ENCODE data around the gene RNF217.
"Not testable (repeated sequence)": the region's sequence is repeated elsewhere in the genome, so short reads cannot be mapped to it uniquely, and the experiment has no call there.

The RNF217 gene

DNA sequence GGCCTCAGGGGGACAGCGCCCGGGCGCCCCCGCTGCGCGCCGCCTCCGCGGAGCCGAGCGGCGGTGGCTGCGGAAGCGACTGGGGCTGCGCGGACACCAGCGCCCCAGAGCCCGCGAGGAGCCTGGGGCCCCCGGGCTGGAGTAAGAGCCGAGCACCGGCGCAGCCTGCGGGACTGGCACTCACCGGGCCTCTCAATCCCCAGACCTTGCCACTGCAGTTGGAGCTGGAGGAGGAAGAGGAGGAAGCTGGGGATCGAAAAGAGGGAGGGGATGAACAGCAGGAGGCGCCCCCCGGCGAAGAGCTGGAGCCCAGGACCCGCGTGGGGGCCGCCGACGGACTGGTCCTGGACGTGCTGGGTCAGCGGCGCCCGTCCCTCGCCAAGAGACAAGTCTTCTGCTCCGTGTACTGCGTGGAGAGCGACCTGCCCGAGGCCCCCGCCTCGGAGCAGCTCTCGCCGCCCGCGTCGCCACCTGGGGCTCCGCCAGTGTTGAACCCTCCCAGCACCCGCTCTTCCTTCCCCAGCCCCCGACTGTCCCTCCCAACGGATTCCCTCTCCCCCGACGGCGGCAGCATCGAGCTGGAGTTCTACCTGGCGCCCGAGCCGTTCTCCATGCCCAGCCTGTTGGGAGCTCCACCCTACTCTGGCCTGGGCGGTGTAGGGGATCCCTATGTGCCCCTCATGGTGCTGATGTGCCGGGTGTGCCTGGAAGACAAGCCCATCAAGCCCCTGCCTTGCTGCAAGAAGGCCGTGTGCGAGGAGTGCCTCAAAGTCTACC, 590 bp downstream of the RNF217 start:
- DNase-seq (ENCODE audit: low read depth): no peak

DNA sequence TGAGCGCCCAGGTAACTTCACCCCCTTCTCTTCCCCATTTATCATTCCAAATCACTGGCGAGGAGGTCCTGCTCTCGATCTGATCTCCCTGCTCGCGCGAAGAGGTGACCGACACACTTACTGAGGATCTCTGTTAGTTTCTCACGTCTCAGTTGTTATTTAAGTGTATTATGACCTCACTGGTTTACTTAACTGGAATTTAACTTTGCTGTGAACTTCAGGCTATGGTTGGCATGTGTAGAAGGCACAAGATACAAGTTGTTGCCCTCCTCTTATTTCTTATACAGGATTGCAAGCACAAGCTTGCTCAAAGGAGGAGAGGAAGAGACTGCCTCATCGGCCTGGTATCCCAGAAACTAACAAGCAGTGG, 1.2 kb downstream of the RNF217 start:
- no peak for DNase-seq (ENCODE audit: low read depth)

GRCh38 chr6:124963831-124964763, 1.9 kb downstream of the RNF217 start:
- DNase-seq (ENCODE audit: low read depth): no peak

DNA sequence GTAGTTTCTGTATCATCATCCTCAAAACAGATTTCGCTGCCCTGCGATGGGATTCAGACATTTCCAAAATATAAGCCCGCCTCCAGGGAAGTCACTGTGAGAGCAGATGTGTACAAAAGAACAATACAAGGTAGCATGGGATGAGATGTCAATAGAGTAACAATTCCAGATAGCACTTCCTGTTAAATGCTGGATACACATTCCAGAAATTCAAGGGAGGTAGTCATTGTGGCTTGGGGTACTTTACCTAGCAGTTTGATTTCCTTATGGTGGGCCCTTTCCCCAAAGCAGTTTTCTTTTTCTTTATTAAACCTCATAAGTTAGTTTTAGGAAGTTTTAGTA, 2.5 kb downstream of the RNF217 start:
- no peak for DNase-seq (ENCODE audit: low read depth)

GRCh38 chr6:124965424-124965850, 3.2 kb downstream of the RNF217 start:
- DNase-seq (ENCODE audit: low read depth): not testable (repeated sequence)

- DNase-seq (ENCODE audit: low read depth): no peak
Observed at GRCh38 chr6:124967444-124967843, 5.2 kb downstream of the RNF217 start.

DNA sequence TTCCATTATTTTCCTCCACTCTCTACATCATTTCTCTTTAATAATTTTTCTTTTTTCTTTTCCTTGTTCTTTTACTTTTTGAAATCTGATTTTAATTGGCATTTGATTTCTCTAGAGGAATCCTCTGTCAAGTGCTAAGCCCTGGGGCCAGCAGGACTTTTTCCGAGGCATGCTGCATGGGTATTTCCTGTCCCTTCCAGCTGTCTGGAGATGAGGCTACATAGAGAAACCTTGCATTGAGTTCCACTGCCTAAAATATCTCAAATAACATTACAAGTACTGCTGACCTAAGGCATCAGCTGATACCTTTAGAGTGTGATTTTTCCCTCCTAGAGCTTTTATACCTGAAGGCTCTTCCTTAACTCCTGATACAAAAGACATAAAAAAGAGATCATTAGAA, 6.2 kb downstream of the RNF217 start:
- DNase-seq (ENCODE audit: low read depth): no peak

DNA sequence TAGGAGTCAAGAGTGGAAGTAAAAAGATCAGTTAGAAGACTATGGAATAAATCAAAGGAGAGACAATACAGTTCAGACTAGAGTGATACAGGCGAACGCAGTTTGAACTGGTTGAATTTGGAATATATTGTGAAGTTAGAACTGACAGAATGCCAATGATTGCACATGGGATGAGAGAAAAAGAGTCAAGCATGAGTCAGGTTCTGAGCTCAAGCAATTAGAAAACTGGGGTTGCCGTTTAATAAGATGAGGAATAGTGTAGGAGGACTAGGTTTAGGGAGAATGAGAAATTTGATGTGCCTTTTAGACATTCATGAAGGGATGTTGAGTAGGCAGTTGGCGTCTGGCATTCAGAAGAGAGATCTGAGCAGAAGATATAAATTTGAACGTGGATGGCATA, 8.0 kb downstream of the RNF217 start:
- no peak for DNase-seq (ENCODE audit: low read depth)

- no peak for DNase-seq (ENCODE audit: low read depth)
Observed at GRCh38 chr6:124970763-124971162, 8.5 kb downstream of the RNF217 start.

- DNase-seq (ENCODE audit: low read depth): no peak
Observed at GRCh38 chr6:124973780-124974179, 11.5 kb downstream of the RNF217 start.

GRCh38 chr6:124974771-124975377, 12.6 kb downstream of the RNF217 start:
- DNase-seq (ENCODE audit: low read depth): no peak

GRCh38 chr6:124977067-124977908, 15.1 kb downstream of the RNF217 start:
- DNase-seq (ENCODE audit: low read depth): no peak

DNA sequence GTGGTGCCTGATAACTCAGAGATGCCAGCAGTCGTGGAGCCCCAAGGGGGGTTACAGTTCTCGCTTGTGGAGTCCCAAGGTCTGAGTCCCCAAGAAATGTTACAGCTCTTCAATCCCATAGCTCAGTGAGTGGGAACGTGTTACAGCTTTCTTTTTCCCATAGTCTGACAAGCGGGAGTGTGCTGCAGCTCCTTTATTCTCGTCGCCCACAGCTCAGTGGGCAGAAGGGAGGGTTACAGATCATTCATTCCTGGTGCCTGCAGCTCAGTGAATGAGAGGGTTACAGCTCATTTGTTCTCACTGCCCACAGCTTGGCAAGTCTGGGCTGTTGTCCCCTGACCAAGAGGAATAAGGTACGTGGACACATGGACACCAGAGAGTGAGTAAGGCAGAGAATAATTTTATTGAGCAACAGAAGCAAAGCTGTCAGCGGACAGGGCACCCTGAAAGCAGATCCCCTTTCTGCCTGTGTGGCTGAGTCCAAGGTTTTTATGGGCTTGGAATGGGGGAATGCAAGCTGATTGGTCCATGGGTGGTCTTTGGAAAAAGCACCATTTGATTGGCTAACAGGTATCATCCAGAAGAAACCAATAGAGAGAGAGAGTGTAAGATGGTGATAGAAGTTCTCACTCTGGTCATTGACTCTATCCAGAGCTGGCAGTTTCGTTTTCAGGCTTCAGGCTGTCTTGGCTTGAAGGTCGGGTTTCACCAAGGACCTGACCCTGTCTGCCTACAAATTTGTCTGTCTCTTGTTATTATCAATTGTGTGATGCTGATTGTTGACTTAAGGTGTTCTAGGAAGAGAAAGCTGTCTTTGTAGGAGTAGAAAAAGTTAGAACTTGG, 16.4 kb downstream of the RNF217 start:
- no peak for DNase-seq (ENCODE audit: low read depth)

GRCh38 chr6:124979294-124979678, 17.0 kb downstream of the RNF217 start:
- DNase-seq (ENCODE audit: low read depth): no peak

- DNase-seq (ENCODE audit: low read depth): no peak
Observed at GRCh38 chr6:124982669-124983068, 20.4 kb downstream of the RNF217 start.

DNA sequence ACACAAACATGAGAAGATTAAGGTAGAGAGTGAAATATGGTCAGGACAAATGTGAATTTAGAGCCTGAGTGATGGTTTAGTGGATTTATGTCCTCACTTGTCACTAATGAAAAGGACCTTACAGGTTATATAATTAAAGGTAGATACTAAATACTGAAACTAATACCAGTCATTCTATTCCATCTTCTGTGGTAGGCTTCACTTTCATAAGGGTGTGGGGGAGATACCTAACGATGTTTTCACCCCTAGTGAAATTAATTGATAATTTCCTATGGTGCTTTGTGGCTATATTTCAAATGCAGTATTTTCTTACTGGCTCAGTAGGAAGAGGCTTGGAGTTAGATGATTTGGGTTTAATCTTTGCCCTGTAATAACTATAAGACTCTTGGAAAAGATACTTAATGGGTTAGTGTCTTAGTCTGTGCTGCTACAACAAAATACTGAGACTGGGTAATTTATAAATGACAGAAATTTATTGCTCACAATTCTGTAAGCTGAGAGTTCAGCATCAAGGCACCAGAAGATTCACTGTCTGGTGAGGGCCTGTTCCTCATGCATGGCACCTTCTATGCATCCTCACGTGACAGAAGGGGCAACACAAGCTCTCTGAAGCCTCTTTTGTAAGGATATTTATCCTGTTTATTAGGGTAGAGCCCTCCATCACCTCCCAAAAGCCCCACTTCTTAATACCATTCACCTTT, 21.3 kb downstream of the RNF217 start:
- DNase-seq (ENCODE audit: low read depth): no peak

DNA sequence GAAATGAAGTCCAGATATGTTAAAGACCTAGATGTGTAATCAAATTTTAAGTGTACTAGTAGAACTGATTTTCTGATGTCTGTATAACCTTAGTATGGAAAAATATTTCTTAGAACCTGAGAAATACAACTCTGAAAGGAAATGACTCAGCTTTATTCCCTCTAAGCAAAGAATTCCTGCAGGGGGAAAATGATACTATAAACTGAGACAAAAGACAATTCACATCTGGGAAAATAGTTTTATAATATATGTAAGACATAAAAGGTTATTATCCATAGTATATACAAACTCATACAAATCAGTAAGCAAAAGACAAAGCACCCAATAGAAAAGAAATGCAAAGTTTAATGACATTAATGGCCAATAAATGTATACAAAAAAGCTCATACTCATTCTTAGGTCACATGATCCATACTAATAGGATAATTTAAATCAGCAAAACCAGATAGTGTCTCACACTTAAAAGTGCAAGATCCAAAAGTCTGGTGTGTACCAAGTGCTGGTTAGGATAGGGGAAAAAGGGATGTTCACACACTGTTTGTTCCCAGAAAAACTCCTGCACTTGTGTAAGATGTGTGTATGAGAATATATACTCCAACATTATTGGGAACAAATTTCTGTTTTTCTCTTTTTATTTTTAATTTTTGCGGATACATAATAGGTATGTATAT, 22.6 kb downstream of the RNF217 start:
- no peak for DNase-seq (ENCODE audit: low read depth)

- DNase-seq (ENCODE audit: low read depth): no peak
Observed at GRCh38 chr6:124986164-124986563, 23.9 kb downstream of the RNF217 start.

DNA sequence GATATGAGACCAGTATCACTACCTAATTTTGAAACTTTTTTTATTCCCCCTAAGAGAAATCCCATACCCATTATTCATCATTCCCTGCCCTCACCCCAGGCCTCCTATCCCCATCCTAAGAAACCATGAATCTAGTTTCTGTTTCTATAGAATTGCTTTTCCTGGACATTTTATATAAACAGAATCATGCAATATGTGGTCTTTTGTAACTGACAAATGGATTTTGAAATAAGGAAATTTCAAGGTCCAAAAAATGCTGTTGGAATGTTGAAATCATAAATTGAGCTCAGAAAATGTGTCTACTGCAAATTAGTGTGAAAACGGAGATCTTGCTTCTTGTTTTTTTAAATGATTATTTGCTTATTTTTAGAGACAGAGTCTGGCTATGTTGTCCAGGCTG, 25.1 kb downstream of the RNF217 start:
- no peak for DNase-seq (ENCODE audit: low read depth)

Measured in stimulated activated CD8-positive, alpha-beta memory T cell treated with anti-CD3 and anti-CD28 coated beads, Interleukin-7, amount 100 ng/mL, for 24 hours (primary cell).